Renal pelvis (tissue), 4 donors: ENCODE results near the gene SLC7A9. TPM values are rescaled to one million over a fixed set of nuclear protein-coding genes. Genes with fewer than 3 reads are reported as not detected.

Experiments
- DNase-seq: peaks from one replicate; pipeline ENCODE4 v3.0.0-alpha.2; 2013
- polyA plus RNA-seq, 3 donors: library from polyadenylated mRNA; unstranded; fragments of 120-200 nt; gene quantifications; one replicate each; pipeline ENCODE4 v1.2.1, GENCODE V29; 2013; ENCODE audit not compliant: insufficient read length in 3 of 3

SLC7A9 gene
- polyA plus RNA-seq, 3 donors = 19.0 to 20.3 (median 19.5) TPM

DNA sequence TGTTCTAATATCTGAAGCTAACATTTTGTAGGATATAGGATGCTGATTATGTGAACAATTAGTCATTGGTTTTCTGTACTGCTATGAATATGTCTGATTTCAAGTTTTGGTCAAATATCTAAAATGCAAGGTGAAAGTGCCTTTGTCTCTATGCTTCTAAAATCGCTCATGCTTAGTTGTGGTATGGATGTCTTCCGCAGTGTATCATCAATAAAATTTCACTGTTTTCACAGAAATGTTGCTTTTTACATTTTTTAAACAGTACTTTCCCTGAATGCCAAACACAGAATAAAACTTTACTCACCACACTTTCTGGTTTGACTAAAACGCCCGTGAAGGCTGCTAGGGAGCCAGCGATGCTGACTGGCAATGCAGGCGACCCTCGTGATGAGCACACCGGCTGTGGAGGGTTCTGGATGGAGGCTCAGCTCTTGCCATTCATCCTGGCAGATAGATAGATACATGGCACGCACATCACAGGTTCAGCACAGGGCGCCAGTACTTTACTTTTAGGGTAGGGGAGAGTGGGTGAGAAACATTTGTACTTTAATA, 40.1 kb downstream of the SLC7A9 start:
- no peak for DNase-seq

- DNase-seq = no peak
Measured at GRCh38 chr19:32828643-32829344, 40.8 kb downstream of the SLC7A9 start.

- no peak for DNase-seq
Measured at GRCh38 chr19:32828139-32828538, 41.4 kb downstream of the SLC7A9 start.

GRCh38 chr19:32824916-32825608, 44.5 kb downstream of the SLC7A9 start:
- DNase-seq = peak; percentile 14

GRCh38 chr19:32824191-32824751, 45.3 kb downstream of the SLC7A9 start:
- peak; percentile 34 for DNase-seq

DNA sequence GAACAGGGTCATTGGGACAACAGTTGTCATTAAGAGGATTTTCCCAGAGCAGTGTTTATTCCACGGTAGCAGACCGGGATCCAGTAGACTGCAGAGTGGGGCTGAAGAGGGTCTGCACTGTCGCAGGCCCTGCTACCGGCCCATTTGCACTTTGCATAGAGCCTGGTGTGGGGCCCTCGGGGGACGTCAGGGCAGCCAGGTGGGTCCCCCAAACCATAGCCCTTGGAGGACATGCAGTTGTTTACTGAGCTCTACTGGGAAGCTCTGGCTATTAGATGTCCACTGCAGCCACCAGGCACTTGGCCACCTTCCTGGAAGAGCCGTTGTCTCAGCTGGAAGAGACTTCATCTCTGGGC, 45.8 kb downstream of the SLC7A9 start:
- DNase-seq = no peak

- DNase-seq = no peak
Measured at GRCh38 chr19:32822916-32823746, 46.4 kb downstream of the SLC7A9 start.

DNA sequence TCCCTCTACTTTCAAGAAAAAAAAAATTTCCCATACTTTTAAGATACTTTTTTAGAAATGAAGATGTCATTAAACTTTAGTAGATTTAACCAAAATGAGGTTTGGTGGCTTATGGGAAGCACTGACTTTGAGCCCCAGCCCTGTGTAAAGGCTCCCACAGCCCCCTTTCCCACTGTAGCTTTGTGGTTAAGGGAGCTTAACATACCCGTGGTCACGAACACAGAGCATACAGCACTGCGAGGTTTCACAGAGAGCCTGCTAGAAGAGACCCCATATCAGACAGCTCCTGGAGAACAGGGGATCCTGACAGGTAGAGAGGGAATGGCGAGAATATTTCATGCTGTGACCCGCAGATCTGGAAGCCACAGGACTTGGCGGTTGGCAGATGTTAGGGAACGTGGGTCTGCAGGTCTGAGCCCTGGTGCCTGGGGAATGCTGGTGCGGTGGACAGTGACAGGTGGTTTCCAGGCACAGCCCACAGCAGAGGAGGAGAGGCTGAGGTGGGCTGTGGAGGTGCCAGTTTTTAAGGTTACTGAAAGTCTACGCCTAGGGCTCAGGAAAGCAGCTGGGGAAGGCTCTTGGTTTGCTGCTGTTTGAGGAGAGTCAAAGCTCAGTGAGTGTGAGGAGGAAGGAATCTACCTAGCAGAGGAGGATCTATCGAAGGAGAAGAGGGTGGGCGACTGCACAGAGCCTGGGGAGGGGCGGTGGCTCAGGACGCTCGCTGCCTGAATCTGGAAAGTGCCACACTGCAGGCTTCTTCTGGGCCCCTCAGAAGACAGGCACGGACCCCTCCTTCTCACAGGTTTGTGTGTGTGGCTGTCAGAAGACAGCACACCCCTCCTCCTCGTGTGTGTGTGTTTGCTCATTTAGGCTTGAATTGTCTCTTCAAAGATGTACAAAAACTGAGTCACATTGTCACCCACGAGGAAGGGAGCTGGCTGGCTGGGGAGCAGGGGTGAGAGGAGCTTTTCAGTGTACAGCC, 49.9 kb downstream of the SLC7A9 start:
- no peak for DNase-seq

- DNase-seq = no peak
Measured at GRCh38 chr19:32818536-32818935, 51.0 kb downstream of the SLC7A9 start.

GRCh38 chr19:32817569-32818476, 51.7 kb downstream of the SLC7A9 start:
- no peak for DNase-seq

- DNase-seq = no peak
Measured at GRCh38 chr19:32816555-32817099, 52.9 kb downstream of the SLC7A9 start.

- no peak for DNase-seq
Measured at GRCh38 chr19:32814624-32815023, 54.9 kb downstream of the SLC7A9 start.

DNA sequence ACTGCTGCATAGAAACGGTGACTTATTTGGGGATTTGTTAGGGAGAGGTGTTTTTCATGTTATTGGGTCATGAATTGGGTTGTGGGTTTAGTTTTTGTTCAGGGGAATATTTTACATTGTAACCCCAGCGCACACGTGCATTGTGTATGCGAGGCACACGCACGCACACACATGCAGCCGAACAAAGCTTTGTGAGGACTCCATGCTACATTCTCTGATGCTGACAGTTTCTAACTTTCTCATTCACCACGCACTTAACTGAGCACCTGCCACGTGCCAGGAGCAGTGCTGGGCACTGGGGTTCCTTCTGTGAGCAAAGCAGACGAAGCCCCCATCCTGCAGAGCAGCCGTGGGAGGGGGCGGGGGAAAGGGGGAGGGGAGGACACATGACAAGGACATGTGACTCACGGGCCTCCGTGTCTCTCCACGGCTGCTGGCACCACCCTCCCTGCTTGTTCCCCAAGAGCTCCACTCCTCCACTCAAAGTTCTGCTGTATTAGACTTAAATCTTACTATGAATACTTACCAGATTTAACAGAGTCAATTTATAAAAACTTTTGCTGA, 55.6 kb downstream of the SLC7A9 start:
- DNase-seq = no peak

GRCh38 chr19:32812571-32812970, 57.0 kb downstream of the SLC7A9 start:
- no peak for DNase-seq

DNA sequence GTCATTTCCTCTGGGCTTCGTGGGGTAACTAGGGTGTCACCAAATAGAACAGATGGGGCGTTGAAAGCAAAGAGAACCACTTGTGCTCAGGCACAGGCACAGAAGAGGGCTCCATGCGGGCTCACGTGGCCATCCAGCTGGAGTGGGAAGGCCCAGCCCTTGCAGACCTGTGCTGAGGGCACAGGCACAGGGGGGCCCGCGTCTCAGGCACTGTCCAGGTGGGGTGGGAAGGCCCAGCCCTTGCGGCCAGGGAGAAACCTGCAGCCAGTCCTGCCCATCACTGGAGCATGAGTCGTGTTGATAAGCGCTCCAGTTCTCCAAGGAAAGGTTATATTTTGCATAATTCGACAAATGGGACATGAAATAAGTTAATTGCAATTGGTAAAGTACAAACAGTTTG, 57.5 kb downstream of the SLC7A9 start:
- DNase-seq = no peak

- no peak for DNase-seq
Measured at GRCh38 chr19:32811151-32811550, 58.4 kb downstream of the SLC7A9 start.

DNA sequence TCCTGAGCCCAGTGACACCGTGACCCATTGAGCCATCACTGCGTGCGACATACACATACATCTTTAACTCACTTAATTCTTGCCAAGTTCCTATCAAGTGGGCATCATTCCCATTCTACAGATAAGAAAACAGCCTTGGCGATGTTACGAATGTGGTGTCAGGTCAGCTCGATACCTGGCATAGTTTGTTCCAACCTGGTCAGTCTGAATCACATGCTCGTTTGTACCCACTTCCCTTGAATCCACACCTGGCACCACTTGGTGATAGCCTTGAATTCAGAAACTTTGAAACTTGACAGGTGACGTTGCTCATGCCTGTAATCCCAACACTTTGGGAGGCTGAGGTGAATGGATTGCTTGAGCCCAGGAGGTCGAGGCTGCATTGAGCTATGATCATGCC, 59.1 kb downstream of the SLC7A9 start:
- DNase-seq = no peak

- DNase-seq = no peak
Measured at GRCh38 chr19:32809754-32810153, 59.8 kb downstream of the SLC7A9 start.

DNA sequence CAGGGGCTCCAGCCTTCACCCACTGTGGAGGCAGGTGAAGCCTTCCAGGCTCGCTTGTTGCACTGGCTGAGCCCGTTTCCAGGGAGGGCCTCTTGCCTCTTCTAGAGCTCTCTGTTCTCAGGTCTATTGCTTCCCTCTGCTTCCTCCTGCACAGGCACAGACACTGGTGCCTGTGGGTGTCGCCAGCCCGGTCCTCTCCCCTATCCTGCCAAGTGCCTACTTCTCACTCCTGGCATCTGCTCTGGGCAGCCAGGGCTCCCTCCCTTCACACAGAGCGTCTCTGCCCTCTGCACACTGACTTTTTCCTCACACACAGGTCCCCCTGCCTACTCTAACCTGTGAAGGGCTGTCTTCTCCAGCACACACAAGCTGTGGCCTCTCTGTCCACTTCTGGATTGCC, 60.3 kb downstream of the SLC7A9 start:
- no peak for DNase-seq
